ENCODE measurements around the gene GRID1. TPM values are rescaled to one million over a fixed set of nuclear protein-coding genes. Genes with fewer than 3 reads are reported as not detected.
"Not testable (repeated sequence)": the region's sequence is repeated elsewhere in the genome, so short reads cannot be mapped to it uniquely, and the experiment has no call there.

GRID1 gene
- total RNA-seq, 1 donor from 2014 or later: 0.75 TPM

DNA sequence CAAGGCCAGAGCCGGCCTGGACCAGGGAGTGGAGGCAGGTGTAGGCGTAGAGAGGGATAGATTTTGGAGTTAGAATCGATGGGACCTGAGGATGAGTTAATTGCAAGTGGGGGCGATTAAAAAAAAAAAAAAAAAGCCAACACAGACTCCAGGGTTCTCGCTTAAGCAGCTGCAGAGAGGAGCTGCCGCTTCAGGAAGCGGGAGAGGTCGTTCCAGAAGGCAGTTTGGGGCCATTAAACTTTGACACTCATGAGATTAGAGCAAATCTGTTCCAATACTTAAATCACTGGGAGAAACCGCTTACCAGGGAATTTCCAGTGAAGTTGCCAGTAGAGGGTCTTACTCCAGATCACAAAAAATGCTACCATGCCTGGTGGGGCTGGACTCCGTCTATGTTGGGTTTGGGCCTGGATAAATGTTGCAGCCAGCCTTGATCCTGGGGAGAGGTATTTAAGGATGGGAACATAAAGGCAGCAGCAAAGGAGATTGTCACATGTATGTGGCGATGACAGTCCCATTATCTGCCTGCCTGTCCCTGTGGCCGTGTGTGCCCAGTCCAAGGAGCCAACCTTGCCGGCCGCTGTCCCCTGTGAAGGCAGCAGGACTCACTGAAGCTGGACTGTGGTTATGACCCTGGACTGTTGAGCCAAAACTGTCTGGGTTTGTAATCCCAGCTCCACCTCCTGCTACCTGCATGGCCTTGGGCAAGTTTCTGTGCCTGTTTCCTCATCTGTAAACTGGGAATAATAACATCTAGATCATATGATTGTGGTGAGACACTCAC, 23.9 kb upstream of the GRID1 start:
- no peak overlapping the region for H3K27ac ChIP-seq (ENCODE audit: low read depth, low read length)
- H2AFZ ChIP-seq (ENCODE audit: low read depth, low read length): no peak overlapping the region
- H3K4me2 ChIP-seq (ENCODE audit: low read length): no peak overlapping the region
- no peak overlapping the region for H3K4me3 ChIP-seq (ENCODE audit: insufficient read depth, low read depth, low read length)
- peaks cover 4% of the 10 kb centered on the region for H3K4me1 ChIP-seq (ENCODE audit: insufficient read depth, low read length)
- no peak for DNase-seq (ENCODE audit: low read depth)
- Mint-ChIP-seq H3K4me3 (ENCODE audit: unreplicated experiment) (no peak overlapping the region), H3K4me1 (ENCODE audit: low read depth, unreplicated experiment) (no peaks in the 10 kb centered on the region), H3K27me3 (ENCODE audit: low read depth, unreplicated experiment) (peaks cover 42% of the 10 kb centered on the region), H3K9me3 (ENCODE audit: unreplicated experiment) (peaks cover 3% of the 10 kb centered on the region), H3K36me3 (ENCODE audit: low read depth, unreplicated experiment) (no peaks in the 10 kb centered on the region), H3K27ac (ENCODE audit: unreplicated experiment) (no peak overlapping the region)
- TF ChIP-seq EZH2 (IDR thresholded peaks at IDR 0.05; ENCODE audit: insufficient read depth, low read length) (no peak), CTCF (IDR thresholded peaks at IDR 0.05; ENCODE audit: insufficient read depth, low read depth, low read length) (no peak)
- no peaks in the 10 kb centered on the region for H3K9me3 ChIP-seq (ENCODE audit: insufficient read depth, low read depth, low read length)
- FAIRE-seq: no peak
- H3K79me2 ChIP-seq (ENCODE audit: insufficient read depth, low read length): no peaks in the 10 kb centered on the region
- no peaks in the 10 kb centered on the region for H3K36me3 ChIP-seq (ENCODE audit: insufficient read depth, low read length)
- H4K20me1 ChIP-seq (ENCODE audit: insufficient read depth, low read length): no peaks in the 10 kb centered on the region
- H3K9ac ChIP-seq (ENCODE audit: low read length): no peak overlapping the region
- H3K27me3 ChIP-seq (ENCODE audit: insufficient read depth, low read length): peaks cover 16% of the 10 kb centered on the region

DNA sequence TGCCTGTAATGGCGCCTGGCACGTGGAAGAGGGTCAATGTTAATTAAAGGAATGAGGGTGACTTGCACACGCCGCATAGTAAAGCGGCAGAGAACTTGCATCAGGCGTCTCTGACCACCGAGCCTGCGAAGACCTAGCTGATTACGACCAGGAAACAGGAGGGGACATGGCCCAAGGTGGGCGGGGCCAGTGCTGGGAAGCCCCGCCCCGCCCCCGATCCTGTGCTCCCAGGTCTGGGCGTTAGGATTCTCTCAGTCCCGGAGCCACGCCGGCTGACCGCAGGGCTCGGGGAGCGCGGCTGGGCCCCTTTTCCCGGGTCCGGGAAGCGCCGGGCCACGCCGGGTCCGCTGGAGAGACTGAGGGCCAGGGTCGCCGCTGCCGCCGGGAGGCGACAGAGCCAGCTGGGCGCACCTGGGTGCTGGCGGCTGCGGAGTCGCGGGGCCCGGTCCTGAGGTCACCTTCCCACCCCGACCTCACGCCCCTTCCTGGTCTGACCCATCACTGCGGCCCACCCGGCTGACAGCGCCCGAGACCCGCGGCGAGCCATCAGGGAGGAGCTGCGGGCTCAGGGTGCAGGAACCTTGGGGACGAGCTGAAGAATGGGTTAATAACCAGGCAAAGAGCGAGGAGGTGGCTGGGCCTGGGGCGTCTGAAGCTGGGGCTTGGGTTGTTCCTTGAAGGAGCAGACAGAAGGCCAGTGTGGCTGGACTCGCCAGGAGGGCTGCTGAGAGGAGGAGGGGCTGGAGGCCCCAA, 23.0 kb upstream of the GRID1 start:
- peak overlapping the region; percentile 83 for H3K4me2 ChIP-seq (ENCODE audit: low read length)
- no peak overlapping the region for H3K9ac ChIP-seq (ENCODE audit: low read length)
- Mint-ChIP-seq H3K27me3 (ENCODE audit: low read depth, unreplicated experiment) (peaks cover 42% of the 10 kb centered on the region), H3K4me3 (ENCODE audit: unreplicated experiment) (peak overlapping the region; percentile 75), H3K4me1 (ENCODE audit: low read depth, unreplicated experiment) (no peaks in the 10 kb centered on the region), H3K36me3 (ENCODE audit: low read depth, unreplicated experiment) (no peaks in the 10 kb centered on the region), H3K27ac (ENCODE audit: unreplicated experiment) (peak overlapping the region; percentile 59), H3K9me3 (ENCODE audit: unreplicated experiment) (peaks cover 3% of the 10 kb centered on the region)
- no peaks in the 10 kb centered on the region for H3K79me2 ChIP-seq (ENCODE audit: insufficient read depth, low read length)
- H3K9me3 ChIP-seq (ENCODE audit: insufficient read depth, low read depth, low read length): no peaks in the 10 kb centered on the region
- no peak for FAIRE-seq
- no peaks in the 10 kb centered on the region for H3K36me3 ChIP-seq (ENCODE audit: insufficient read depth, low read length)
- no peaks in the 10 kb centered on the region for H4K20me1 ChIP-seq (ENCODE audit: insufficient read depth, low read length)
- peak overlapping the region; percentile 75 for H2AFZ ChIP-seq (ENCODE audit: low read depth, low read length)
- no peak for DNase-seq (ENCODE audit: low read depth)
- H3K27ac ChIP-seq (ENCODE audit: low read depth, low read length): no peak overlapping the region
- peaks cover 16% of the 10 kb centered on the region for H3K27me3 ChIP-seq (ENCODE audit: insufficient read depth, low read length)
- H3K4me1 ChIP-seq (ENCODE audit: insufficient read depth, low read length): peaks cover 4% of the 10 kb centered on the region
- H3K4me3 ChIP-seq (ENCODE audit: insufficient read depth, low read depth, low read length): peak overlapping the region; percentile 41
- TF ChIP-seq EZH2 (IDR thresholded peaks at IDR 0.05; ENCODE audit: insufficient read depth, low read length) (no peak), CTCF (IDR thresholded peaks at IDR 0.05; ENCODE audit: insufficient read depth, low read depth, low read length) (no peak)

GRCh38 chr10:86389109-86389440, 22.5 kb upstream of the GRID1 start:
- H2AFZ ChIP-seq (ENCODE audit: low read depth, low read length): peak overlapping the region; percentile 75
- FAIRE-seq; DNase-seq (ENCODE audit: low read depth): not testable (repeated sequence)

More at GRCh38 chr10:86389109-86389440, 22.5 kb upstream of the GRID1 start:
- Mint-ChIP-seq H3K27me3 (ENCODE audit: low read depth, unreplicated experiment) (peaks cover 42% of the 10 kb centered on the region), H3K4me3 (ENCODE audit: unreplicated experiment) (peak overlapping the region; percentile 75), H3K27ac (ENCODE audit: unreplicated experiment) (peak overlapping the region; percentile 59)
- not testable (repeated sequence) for H3K9me3 ChIP-seq (ENCODE audit: insufficient read depth, low read depth, low read length); H3K36me3 Mint-ChIP-seq (ENCODE audit: low read depth, unreplicated experiment); H3K27ac ChIP-seq (ENCODE audit: low read depth, low read length); H3K4me1 Mint-ChIP-seq (ENCODE audit: low read depth, unreplicated experiment); H3K9me3 Mint-ChIP-seq (ENCODE audit: unreplicated experiment); H3K79me2 ChIP-seq (ENCODE audit: insufficient read depth, low read length); H3K36me3 ChIP-seq (ENCODE audit: insufficient read depth, low read length); H3K9ac ChIP-seq (ENCODE audit: low read length); H3K4me1 ChIP-seq (ENCODE audit: insufficient read depth, low read length); H4K20me1 ChIP-seq (ENCODE audit: insufficient read depth, low read length)
- Histone ChIP-seq H3K4me2 (ENCODE audit: low read length) (peak overlapping the region; percentile 83), H3K27me3 (ENCODE audit: insufficient read depth, low read length) (peaks cover 12% of the 10 kb centered on the region), H3K4me3 (ENCODE audit: insufficient read depth, low read depth, low read length) (peak overlapping the region; percentile 41)
